ENCODE results near the gene PALM. TPM values are rescaled to one million over a fixed set of nuclear protein-coding genes. Genes with fewer than 3 reads are reported as not detected.

The PALM gene
- polyA plus RNA-seq, 10 donors, result 18.5 to 53.6 (median 33.9) TPM

GRCh38 chr19:703329-703650 is 5.4 kb upstream of the PALM start:
- no peak for DNase-seq

- DNase-seq, result peak in 1 of 3 donors; percentile 59
Observed at GRCh38 chr19:703651-704446, 4.9 kb upstream of the PALM start.

GRCh38 chr19:704447-704741 is 4.3 kb upstream of the PALM start:
- DNase-seq, result no peak

GRCh38 chr19:709196-709964 is 645 bp downstream of the PALM start:
- no peak for DNase-seq

GRCh38 chr19:709965-710571 is 1.3 kb downstream of the PALM start:
- DNase-seq, result peak in 1 of 3 donors; percentile 48

- DNase-seq, result no peak
Observed at GRCh38 chr19:710767-711166, 2.0 kb downstream of the PALM start.

GRCh38 chr19:711254-711653 is 2.5 kb downstream of the PALM start:
- DNase-seq, result no peak

GRCh38 chr19:715347-715746 is 6.6 kb downstream of the PALM start:
- no peak for DNase-seq

- peak in 1 of 3 donors; percentile 65 for DNase-seq
Observed at GRCh38 chr19:718251-718951, 9.7 kb downstream of the PALM start.

GRCh38 chr19:718991-719512 is 10.3 kb downstream of the PALM start:
- peak; percentile 47 to 92 (median 84) for DNase-seq

GRCh38 chr19:719636-720344 is 11.1 kb downstream of the PALM start:
- DNase-seq, result peak in 2 of 3 donors; percentile 67 to 83

- DNase-seq, result peak in 1 of 3 donors; percentile 64
Observed at GRCh38 chr19:720345-721160, 11.8 kb downstream of the PALM start.

- no peak for DNase-seq
Observed at GRCh38 chr19:722553-723101, 13.9 kb downstream of the PALM start.

GRCh38 chr19:723247-723646 is 14.5 kb downstream of the PALM start:
- no peak for DNase-seq

- no peak for DNase-seq
Observed at GRCh38 chr19:723714-724113, 15.0 kb downstream of the PALM start.

GRCh38 chr19:725461-726089 is 16.8 kb downstream of the PALM start:
- DNase-seq, result no peak

- no peak for DNase-seq
Observed at GRCh38 chr19:726993-727956, 18.5 kb downstream of the PALM start.

GRCh38 chr19:728011-728410 is 19.3 kb downstream of the PALM start:
- peak in 1 of 3 donors; percentile 72 for DNase-seq
